Measurements from ENCODE around the gene GNL1. TPM values are rescaled to one million over a fixed set of nuclear protein-coding genes. Genes with fewer than 3 reads are reported as not detected.

GNL1 gene
- total and polyA plus RNA-seq, 2 of the 8 experiments (the other 6 are each of a cell fraction or from before 2014, with no cell fraction given) = 42.4 to 67.8 TPM

- no peak for FAIRE-seq
- no peak overlapping the region for H2BK5ac ChIP-seq (ENCODE audit: low read depth, low read length)
- no peak overlapping the region for H3K9ac ChIP-seq (replicated peaks in 1 of 4; ENCODE audit: extremely low read depth in 1 of 4, low read depth in 3 of 4, low read length in 3 of 4)
- H4K8ac ChIP-seq (ENCODE audit: extremely low read depth, insufficient read depth, low read length) = no peak overlapping the region
- no peak overlapping the region for H3K18ac ChIP-seq (ENCODE audit: extremely low read depth, low read length)
- no peak overlapping the region for H3K4me3 ChIP-seq (ENCODE audit: extremely low read depth in 1 of 4, insufficient read depth in 2 of 4, low read depth in 3 of 4, low read length in 4 of 4)
- H2BK20ac ChIP-seq (ENCODE audit: low read length) = no peak overlapping the region
- no peak overlapping the region for H2AK5ac ChIP-seq (ENCODE audit: low read depth, low read length)
- no peak overlapping the region for H4K5ac ChIP-seq (ENCODE audit: insufficient read length, low read depth, low read length)
- H3K23me2 ChIP-seq (ENCODE audit: low read depth, low read length) = no peaks in the 10 kb centered on the region
- no peak overlapping the region for H2BK12ac ChIP-seq (ENCODE audit: low read depth, low read length)
- H2AFZ ChIP-seq (ENCODE audit: low read length) = no peak overlapping the region
- no peak overlapping the region for H3K4ac ChIP-seq (replicated peaks; ENCODE audit: insufficient read length, low read depth, low read length)
- H3K27ac ChIP-seq (ENCODE audit: low read depth, low read length) = no peak overlapping the region
- no peaks in the 10 kb centered on the region for H3K27me3 ChIP-seq (replicated peaks in 1 of 4; ENCODE audit: control insufficient read depth in 3 of 4, extremely low read depth in 1 of 4, insufficient read depth in 3 of 4, low read length in 3 of 4)
- H3K4me1 ChIP-seq (replicated peaks in 1 of 4; ENCODE audit: control insufficient read depth in 3 of 4, insufficient read depth in 4 of 4, low read length in 3 of 4) = no peaks in the 10 kb centered on the region
- no peak overlapping the region for H2BK15ac ChIP-seq (ENCODE audit: low read length)
- no peak overlapping the region for H3K56ac ChIP-seq (replicated peaks; ENCODE audit: insufficient read length, low read depth, low read length)
- H3K4me2 ChIP-seq (ENCODE audit: insufficient read depth in 1 of 2, low read depth in 2 of 2, low read length in 2 of 2) = no peak overlapping the region
- POLR2A ChIA-PET (ENCODE audit: partially characterized antibody) = interaction anchor here (0.7 to 27.0 kb wide), 10 partner anchors 4 to 50 kb away, joined by 3 to 712 read pairs (median 8); partner anchors contain the start of genes ABCF1, ATAT1, GNL1 and MRPS18B
- no peak overlapping the region for H3K23ac ChIP-seq (ENCODE audit: insufficient read length)
- peaks cover 3 to 11% of the 10 kb centered on the region in 2 experiments for H4K20me1 ChIP-seq (replicated peaks in 1 of 2; ENCODE audit: control insufficient read depth in 1 of 2, insufficient read depth in 2 of 2, low read length in 2 of 2)
- no peak overlapping the region for H4K91ac ChIP-seq (replicated peaks; ENCODE audit: insufficient read length, low read length)
- peaks cover 0 to 5% of the 10 kb centered on the region in 2 experiments; a peak in 1 of 4 replicates for H3K79me2 ChIP-seq (ENCODE audit: control insufficient read depth in 1 of 2, insufficient read depth in 2 of 2, low read length in 2 of 2)
- no peak for TF ChIP-seq CREB1 (IDR thresholded peaks at IDR 0.05)
- no peak for TF ChIP-seq EGR1 (IDR thresholded peaks at IDR 0.05; ENCODE audit: borderline replicate concordance, low read depth, low read length)
- no peak for TF ChIP-seq JUND (IDR thresholded peaks at IDR 0.05; ENCODE audit: low read length)
- no peak for TF ChIP-seq ZNF274 (IDR thresholded peaks at IDR 0.05; ENCODE audit: borderline replicate concordance, extremely low read depth, low read length)
- no peak for TF ChIP-seq POLR2A (IDR thresholded peaks at IDR 0.05; ENCODE audit: control extremely low read depth in 1 of 2, low read depth in 2 of 2, low read length in 2 of 2)
- H3K79me1 ChIP-seq (ENCODE audit: low read depth, low read length) = peaks cover 2% of the 10 kb centered on the region; the same call in 1 of the 2 replicates
- WGBS, 2 experiments (ENCODE audit: extremely low coverage in 1 of 2, insufficient coverage in 1 of 2, insufficient read length in 1 of 2, insufficient replicate concordance in 2 of 2, low coverage in 1 of 2, low lambda C conversion rate in 2 of 2, missing lambda C conversion rate in 1 of 2) = 88% methylated on average over 1 of the region's 1 CpG; no CpG with 5 or more reads in 1 of the 2 experiments
- H3K36me3 ChIP-seq (ENCODE audit: control insufficient read depth in 2 of 4, insufficient read depth in 4 of 4, low read length in 3 of 4) = peaks cover 18 to 79% (median 56%) of the 10 kb centered on the region in 4 experiments
- H2BK120ac ChIP-seq (replicated peaks; ENCODE audit: low read depth, low read length) = no peak overlapping the region
- H3K9me3 ChIP-seq (ENCODE audit: insufficient read depth in 2 of 2, low read depth in 1 of 2, low read length in 1 of 2) = peaks cover 0 to 2% of the 10 kb centered on the region in 2 experiments; a peak in 1 of 4 replicates
- no peak for DNase-seq (ENCODE audit: low read depth in 1 of 2, low spot score in 2 of 2)
- no peak overlapping the region for H3K14ac ChIP-seq (ENCODE audit: insufficient read length)
- CTCF ChIA-PET (ENCODE audit: partially characterized antibody) = interaction anchor here (0.6 to 2.7 kb wide), 7 partner anchors 10 to 348 kb away, joined by 3 to 9 read pairs (median 5); no protein-coding TSS in a partner anchor
Observed at GRCh38 chr6:30591008-30591407, 34.7 kb upstream of the GNL1 start.

Data from H1 (cell line).